ENCODE measurements around the gene ZNF860.
"Not testable (repeated sequence)": the region's sequence is repeated elsewhere in the genome, so short reads cannot be mapped to it uniquely, and the experiment has no call there.

Gene ZNF860

DNA sequence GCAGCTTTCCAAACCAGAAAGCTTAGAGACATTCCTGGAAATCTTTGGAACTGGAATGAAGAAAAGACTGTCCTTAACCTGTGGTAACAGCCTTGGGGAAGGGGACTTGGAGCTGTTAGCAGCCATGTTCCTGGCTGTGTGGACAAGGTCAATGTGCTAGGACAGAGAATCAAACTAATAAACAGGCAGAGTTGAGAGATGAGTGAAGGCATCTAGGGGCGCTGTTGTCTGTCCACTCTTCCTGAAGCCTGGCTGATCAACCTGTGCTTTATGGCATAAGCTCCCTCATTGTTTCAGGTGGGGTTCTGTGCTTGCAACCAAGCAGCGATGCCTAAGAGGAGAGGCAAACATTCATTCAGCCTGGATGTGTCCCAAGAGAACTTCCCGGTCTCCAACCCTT lies 19.3 kb downstream of the ZNF860 start:
- DNase-seq, result no peak

DNA sequence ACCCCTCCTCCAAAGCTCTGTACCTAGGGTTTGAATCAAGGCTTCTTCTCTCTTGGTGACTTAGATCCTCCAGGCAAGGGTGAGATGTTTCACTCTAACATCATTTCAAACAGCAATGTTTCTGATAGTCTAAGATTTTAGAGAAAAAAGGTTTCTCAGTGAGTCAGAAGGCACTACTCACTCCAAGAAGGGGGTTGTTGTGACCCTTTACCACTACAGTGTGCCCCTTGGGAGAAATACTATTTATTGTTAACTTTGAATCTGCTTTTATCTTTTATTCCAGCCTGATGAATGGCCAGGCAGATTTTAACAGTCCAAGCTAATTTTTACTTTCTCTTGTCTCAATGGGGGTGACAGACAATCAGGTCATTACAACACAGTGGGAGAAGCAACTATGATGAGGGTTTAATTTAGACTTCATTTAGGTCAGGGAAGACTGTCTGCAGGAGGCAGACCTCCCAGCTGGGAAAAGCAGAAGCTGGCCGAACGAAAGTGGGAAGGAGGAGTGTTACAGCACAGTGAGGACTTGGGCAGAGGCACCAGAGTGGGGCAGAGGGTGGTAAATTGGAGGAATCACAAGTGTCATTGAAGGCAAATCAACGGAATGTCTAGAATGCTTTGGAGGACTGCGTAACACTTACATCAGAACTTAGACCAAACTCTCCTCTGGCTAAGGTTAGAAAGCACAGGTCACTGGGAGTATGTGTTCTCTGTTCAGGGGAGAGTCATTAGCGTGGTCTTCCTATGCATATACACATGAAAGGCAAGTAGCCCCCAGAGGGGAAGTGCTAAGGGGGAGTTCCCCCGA lies 21.2 kb downstream of the ZNF860 start:
- DNase-seq, result no peak

DNA sequence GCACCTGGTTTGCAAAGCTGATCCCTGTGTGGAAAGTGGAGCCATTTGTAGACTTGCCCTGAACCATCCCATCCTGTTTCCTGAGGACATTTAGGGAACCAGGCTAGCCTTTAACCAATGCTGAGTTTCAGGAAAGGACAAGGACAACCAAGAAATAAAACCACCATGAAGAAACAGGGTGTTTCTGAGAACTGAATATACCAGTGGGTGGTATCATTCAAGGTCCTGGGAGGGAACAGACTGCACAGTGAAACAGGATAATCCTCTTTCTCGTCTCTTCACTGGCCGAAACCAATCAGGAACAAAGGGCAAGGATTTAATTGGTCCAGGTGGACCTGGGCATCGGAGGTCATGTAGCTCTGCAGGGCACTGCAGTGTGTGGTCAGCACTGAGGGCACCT lies 21.8 kb downstream of the ZNF860 start:
- no peak for DNase-seq

DNA sequence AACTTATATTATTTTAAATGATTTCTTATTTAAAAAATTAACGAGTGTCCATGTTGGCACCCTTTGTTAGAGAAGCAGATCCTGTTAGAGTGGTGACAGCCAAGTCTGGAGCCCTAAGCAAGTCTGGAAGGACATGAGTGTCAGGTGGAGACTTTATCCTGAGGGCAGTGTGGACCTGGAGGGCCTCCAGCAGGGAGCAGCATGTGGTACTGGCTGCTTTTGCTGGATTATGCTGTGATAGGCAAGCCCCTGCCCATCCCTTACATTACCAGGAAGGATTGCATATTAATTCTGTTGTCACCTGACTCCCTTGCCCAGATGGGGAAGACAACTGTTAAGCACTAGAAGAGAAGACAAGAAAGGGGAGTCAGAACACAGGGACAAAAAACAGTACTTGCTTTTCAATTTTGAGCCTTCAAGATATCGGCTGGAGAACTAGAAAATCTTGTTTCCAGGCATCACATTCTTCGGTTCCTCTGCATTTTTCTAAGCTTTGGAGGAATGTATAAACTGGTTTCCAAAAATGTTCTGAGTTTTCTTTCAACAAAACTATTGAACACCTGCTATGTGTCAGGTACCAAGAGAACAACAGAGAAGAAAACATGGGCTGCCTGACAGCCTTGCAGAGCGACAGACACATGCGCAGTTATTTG lies 22.7 kb downstream of the ZNF860 start:
- DNase-seq, result no peak

DNA sequence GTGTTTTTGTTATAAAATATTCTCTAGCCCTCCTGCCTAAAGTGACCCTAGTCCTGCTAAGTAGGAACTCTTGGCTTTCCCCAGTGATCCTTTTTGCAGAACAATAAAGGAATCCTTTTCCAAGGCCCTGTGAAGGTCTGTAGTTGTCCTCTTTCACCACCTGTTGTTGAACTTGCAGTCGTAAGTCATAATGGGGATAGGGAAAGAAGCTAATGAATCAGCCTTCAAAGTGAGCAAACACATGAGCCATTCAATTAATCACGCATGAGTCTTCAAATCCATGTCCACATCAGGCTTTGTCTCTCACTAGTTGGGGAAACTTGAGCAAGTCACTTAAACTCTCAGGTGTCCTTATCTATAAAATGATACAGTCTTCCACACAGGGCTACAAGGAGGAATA lies 27.6 kb downstream of the ZNF860 start:
- DNase-seq, result no peak

- no peak for DNase-seq
Measured at GRCh38 chr3:32009957-32010356, 28.4 kb downstream of the ZNF860 start.

DNA sequence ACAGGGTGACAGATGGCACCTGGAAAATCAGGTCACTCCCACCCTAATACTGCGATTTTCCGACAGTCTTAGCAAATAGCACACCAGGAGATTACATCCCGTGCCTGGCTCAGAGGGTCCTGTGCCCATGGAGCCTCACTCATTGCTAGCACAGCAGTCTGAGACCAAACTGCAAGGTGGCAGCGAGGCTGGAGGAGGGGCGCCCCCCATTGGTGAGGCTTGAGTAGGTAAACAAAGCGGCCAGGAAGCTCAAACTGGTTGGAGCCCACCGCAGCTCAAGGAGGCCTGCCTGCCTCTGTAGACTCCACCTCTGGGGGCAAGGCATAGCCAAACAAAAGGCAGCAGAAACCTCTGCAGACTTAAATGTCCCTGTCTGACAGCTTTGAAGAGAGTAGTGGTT lies 29.1 kb downstream of the ZNF860 start:
- not testable (repeated sequence) for DNase-seq

GRCh38 chr3:32015638-32016037 lies 34.1 kb downstream of the ZNF860 start:
- not testable (repeated sequence) for DNase-seq

- no peak for DNase-seq
Measured at GRCh38 chr3:32017286-32017685, 35.7 kb downstream of the ZNF860 start.

GRCh38 chr3:32018757-32019564 lies 37.4 kb downstream of the ZNF860 start:
- DNase-seq, result no peak

GRCh38 chr3:32021155-32021554 lies 39.6 kb downstream of the ZNF860 start:
- DNase-seq, result no peak

GRCh38 chr3:32021748-32022147 lies 40.2 kb downstream of the ZNF860 start:
- no peak for DNase-seq

GRCh38 chr3:32022947-32023346 lies 41.4 kb downstream of the ZNF860 start:
- DNase-seq, result no peak

- no peak for DNase-seq
Measured at GRCh38 chr3:32026593-32026992, 45.0 kb downstream of the ZNF860 start.

GRCh38 chr3:32037932-32038267 lies 56.4 kb downstream of the ZNF860 start:
- DNase-seq, result no peak

DNA sequence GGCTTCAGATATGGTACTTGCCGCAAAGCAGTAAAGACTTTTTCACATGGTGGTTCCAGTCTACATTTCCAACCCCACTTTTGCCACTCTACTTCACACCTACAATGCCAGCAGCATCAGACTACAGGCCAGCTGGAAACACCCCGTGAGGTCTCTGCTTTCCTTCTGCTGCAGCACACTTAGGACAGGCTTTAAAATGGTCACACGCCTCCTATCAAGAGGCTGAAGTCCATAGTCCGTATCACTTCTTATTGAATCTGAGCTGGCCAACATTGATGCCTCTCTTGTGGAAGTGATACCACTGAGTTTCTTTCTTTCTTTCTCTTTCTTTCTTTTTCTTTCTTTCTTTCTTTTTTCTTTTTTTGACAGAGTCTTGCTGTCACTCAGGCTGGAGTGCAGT lies 59.8 kb downstream of the ZNF860 start:
- no peak for DNase-seq
